ENCODE measurements around the gene ITIH3.

- TF ChIP-seq POLR2AphosphoS5 (IDR thresholded peaks at IDR 0.05; ENCODE audit: low read length) (no peak), ELK1 (IDR thresholded peaks at IDR 0.05; ENCODE audit: low read depth, low read length) (no peak), PAX5 (IDR thresholded peaks at IDR 0.05; ENCODE audit: borderline replicate concordance, low read depth, low read length) (no peak), CBX5 (IDR thresholded peaks at IDR 0.05; ENCODE audit: low read depth) (no peak), CTCF (IDR thresholded peaks at IDR 0.05 in 2 of 3, conservative IDR thresholded peaks at IDR 0.05 in 1 of 3; ENCODE audit: control insufficient read depth in 2 of 3, extremely low read depth in 1 of 3, insufficient read depth in 1 of 3, low read depth in 3 of 3, low read length in 3 of 3) (no peak), MTA3 (IDR thresholded peaks at IDR 0.05; ENCODE audit: borderline replicate concordance, low read length) (no peak), EGR1 (IDR thresholded peaks at IDR 0.05; ENCODE audit: borderline replicate concordance in 1 of 2, low read depth in 2 of 2, low read length in 2 of 2) (no peak), SIN3A (IDR thresholded peaks at IDR 0.05; ENCODE audit: low read depth, low read length) (no peak), NR2F1 (conservative IDR thresholded peaks at IDR 0.05) (no peak)
These were observed 37.1 kb downstream of the ITIH3 start for GRCh38 chr3:52831500-52832301.
